ENCODE measurements around the gene PRC1. TPM values are rescaled to one million over a fixed set of nuclear protein-coding genes. Genes with fewer than 3 reads are reported as not detected.
"Not testable (repeated sequence)": the region's sequence is repeated elsewhere in the genome, so short reads cannot be mapped to it uniquely, and the experiment has no call there.

Gene PRC1
- total RNA-seq, 4 donors from 2014 or later = 11.9 to 86.6 (median 22.8) TPM

- Histone ChIP-seq H3K36me3 (no peaks in the 10 kb centered on the region), H3K4me1 (peaks cover 0 to 26% (median 0%) of the 10 kb centered on the region in 4 donors), H3K27ac (peak within 1 kb of the TSS; percentile 68 to 80 (median 76)), H3K4me3 (peak within 1 kb of the TSS; percentile 79 to 97 (median 91)), H3K27me3 (no peaks in the 10 kb centered on the region), H3K9me3 (no peaks in the 10 kb centered on the region)
- TF ChIP-seq POLR2A (IDR thresholded peaks at IDR 0.05) = peak in 1 of 2 donors; percentile 54
- no peak for TF ChIP-seq CTCF (IDR thresholded peaks at IDR 0.05)
- peak; percentile 83 to 95 (median 84) for DNase-seq
Observed at GRCh38 chr15:91022075-91022831, 27.9 kb upstream of the PRC1 start, which contains the start of gene VPS33B. Gene VPS33B (minus strand): TSS chr15:91022594. CDS start chr15:91022249, 345 bp downstream.

- H3K9me3 ChIP-seq = no peaks in the 10 kb centered on the region
- peak overlapping the region; percentile 25 to 80 (median 70) for H3K27ac ChIP-seq
- no peak for TF ChIP-seq POLR2A (IDR thresholded peaks at IDR 0.05)
- no peak for TF ChIP-seq CTCF (IDR thresholded peaks at IDR 0.05)
- no peak for DNase-seq
- peaks cover 0 to 26% (median 0%) of the 10 kb centered on the region in 4 donors for H3K4me1 ChIP-seq
- no peaks in the 10 kb centered on the region for H3K27me3 ChIP-seq
- peak overlapping the region; percentile 79 to 97 (median 91) for H3K4me3 ChIP-seq
- peaks cover 0 to 5% (median 0%) of the 10 kb centered on the region in 3 donors for H3K36me3 ChIP-seq
Observed at GRCh38 chr15:91021516-91022074, 27.3 kb upstream of the PRC1 start.

- Histone ChIP-seq H3K27me3 (no peaks in the 10 kb centered on the region), H3K4me3 (no peak overlapping the region), H3K36me3 (peaks cover 0 to 25% (median 0%) of the 10 kb centered on the region in 3 donors), H3K27ac (no peak overlapping the region), H3K4me1 (peaks cover 0 to 26% (median 0%) of the 10 kb centered on the region in 4 donors), H3K9me3 (no peaks in the 10 kb centered on the region)
- DNase-seq = no peak
- TF ChIP-seq POLR2A (IDR thresholded peaks at IDR 0.05) (no peak), CTCF (IDR thresholded peaks at IDR 0.05) (no peak)
Observed at GRCh38 chr15:91018158-91018557, 23.8 kb upstream of the PRC1 start.

GRCh38 chr15:91017716-91018115 is 23.4 kb upstream of the PRC1 start:
- no peak overlapping the region for H3K4me3 ChIP-seq
- TF ChIP-seq CTCF (IDR thresholded peaks at IDR 0.05) (no peak), POLR2A (IDR thresholded peaks at IDR 0.05) (no peak)
- DNase-seq = no peak
- H3K36me3 ChIP-seq = peaks cover 0 to 29% (median 0%) of the 10 kb centered on the region in 3 donors
- no peak overlapping the region for H3K27ac ChIP-seq
- H3K27me3 ChIP-seq = no peaks in the 10 kb centered on the region
- peaks cover 0 to 26% (median 0%) of the 10 kb centered on the region in 4 donors for H3K4me1 ChIP-seq
- no peaks in the 10 kb centered on the region for H3K9me3 ChIP-seq

GRCh38 chr15:91013701-91014100 is 19.4 kb upstream of the PRC1 start:
- peaks cover 0 to 63% (median 0%) of the 10 kb centered on the region in 3 donors for H3K36me3 ChIP-seq
- H3K4me3 ChIP-seq, DNase-seq, H3K4me1 ChIP-seq, H3K9me3 ChIP-seq, H3K27ac ChIP-seq, H3K27me3 ChIP-seq: not testable (repeated sequence)

- TF ChIP-seq POLR2A (IDR thresholded peaks at IDR 0.05) (no peak), CTCF (IDR thresholded peaks at IDR 0.05) (no peak)
- Histone ChIP-seq H3K4me1 (no peaks in the 10 kb centered on the region), H3K27ac (no peak overlapping the region), H3K9me3 (no peaks in the 10 kb centered on the region), H3K36me3 (peaks cover 0 to 92% (median 0%) of the 10 kb centered on the region in 3 donors), H3K4me3 (no peak overlapping the region), H3K27me3 (no peaks in the 10 kb centered on the region)
- DNase-seq = no peak
Observed at GRCh38 chr15:91007266-91007665, 12.9 kb upstream of the PRC1 start.

Measured in Peyer's patch (tissue), 4 donors.